Adrenal gland (tissue), 12 donors: ENCODE data around the gene SLC9A2. TPM values are rescaled to one million over a fixed set of nuclear protein-coding genes. Genes with fewer than 3 reads are reported as not detected.

Source experiments
- DNase-seq, 7 donors: peaks; one replicate each; pipeline ENCODE4 v3.0.0-alpha.2; 2019 to 2020
- H3K27ac ChIP-seq, 5 donors: fragments of 200-600 bp; sonication (generic) in 4 of 5; 1 replicate in 3 of 5; 2 replicates in 2 of 5; pipeline versions ENCODE4 v1.5.1 to v1.8.0; 2016 to 2020; ENCODE audit warnings: mild to moderate bottlenecking in 1 of 5
- H3K27me3 ChIP-seq: fragments of 200-600 bp; 2 replicates; pipeline ENCODE4 v1.8.0; 2021
- H3K36me3 ChIP-seq, 2 donors: fragments of 200-600 bp; replicated peaks in 1 of 2; 1 replicate in 1 of 2; 2 replicates in 1 of 2; pipeline versions ENCODE4 v1.5.1 to v1.8.0; 2018 to 2022
- H3K4me1 ChIP-seq, 2 donors: fragments of 200-600 bp; replicated peaks in 1 of 2; 1 replicate in 1 of 2; 2 replicates in 1 of 2; pipeline versions ENCODE4 v1.5.1 to v1.8.0; 2018 to 2021
- H3K4me3 ChIP-seq, 4 donors: fragments of 200-600 bp; sonication (generic) in 3 of 4; one replicate each; pipeline ENCODE4 v1.5.1; 2016 to 2018
- H3K9me3 ChIP-seq, 3 donors: fragments of 200-600 bp; sonication (generic) in 1 of 3; replicated peaks in 1 of 3; 1 replicate in 2 of 3; 2 replicates in 1 of 3; pipeline versions ENCODE4 v1.5.1 to v1.8.0; 2016 to 2021
- CTCF ChIP-seq, 6 experiments: fragments of 450-650 bp in 4 of 6; fragments of 200-600 bp in 2 of 6; sonication (generic) in 1 of 6; IDR thresholded peaks; 1 replicate in 5 of 6; 2 replicates in 1 of 6; pipeline versions ENCODE4 v1.5.1 to v1.8.0; 2016 to 2021; ENCODE audit warnings: antibody characterized with exemption in 6 of 6, mild to moderate bottlenecking in 2 of 6, moderate library complexity in 1 of 6
- POLR2A ChIP-seq, 2 donors: fragments of 450-650 bp; IDR thresholded peaks; one replicate each; pipeline ENCODE4 v1.6.1; 2017; ENCODE audit warnings: antibody characterized with exemption in 2 of 2, mild to moderate bottlenecking in 2 of 2, moderate library complexity in 1 of 2
- WGBS, 4 donors: extraction: QIAGEN DNeasy Blood & Tissue Kit in 2 of 4; methylation state at CpG; one replicate each; pipeline versions ENCODE4 v1.1.5 to v1.1.7; 2013 to 2017; 5-methylcytosine and 5-hydroxymethylcytosine counted together
- intact Hi-C, 2 donors: fragments of 100-400 bp; cut with DNase I; formaldehyde crosslinking; loops; one replicate each; pipeline versions ENCODE4 v1.14.1 to v1.15.0; 2022 to 2023
- polyA plus RNA-seq, 3 donors: library from polyadenylated mRNA; stranded (reverse); fragments of 200-250 nt in 2 of 3; fragments of 350-450 nt in 1 of 3; fragmentation: Illumina TruSeq in 1 of 3; extraction: RNeasy Lipid Tissue Mini Kit (QIAGEN cat#74804) in 1 of 3; gene quantifications; one replicate each; pipeline ENCODE4 v1.2.3, GENCODE V29; 2013 to 2014
- total RNA-seq, 9 donors: library from RNA; depleted of rRNA in 4 of 9; stranded (reverse); fragments of >200 nt in 4 of 9; fragments of 120-200 nt in 1 of 9; fragmentation: NEBNext Ultra II Directional in 1 of 9; extraction: Animal tissue kit (Norgen Biotek cat#: 25700) in 1 of 9; gene quantifications; one replicate each; pipeline versions ENCODE4 v1.1.0 to v1.2.4, GENCODE V29; 2013 to 2023
- donor health status: healthy with polysubstance abuse.
- donor health status: Bipolar disorder and iron deficiency.
- donor health status: DM: yes; HTN: yes; CAD: no.
- donor health status: DM: no; HTN: no; CAD: no.
- donor health status: DM: no; HTN: no; CAD: no.
- donor health status: DM: yes; HTN: yes; CAD: no.

SLC9A2 gene
- total and polyA plus RNA-seq, 12 donors = 0.03 to 2.1 (median 0.28) TPM; not detected in 2

DNA sequence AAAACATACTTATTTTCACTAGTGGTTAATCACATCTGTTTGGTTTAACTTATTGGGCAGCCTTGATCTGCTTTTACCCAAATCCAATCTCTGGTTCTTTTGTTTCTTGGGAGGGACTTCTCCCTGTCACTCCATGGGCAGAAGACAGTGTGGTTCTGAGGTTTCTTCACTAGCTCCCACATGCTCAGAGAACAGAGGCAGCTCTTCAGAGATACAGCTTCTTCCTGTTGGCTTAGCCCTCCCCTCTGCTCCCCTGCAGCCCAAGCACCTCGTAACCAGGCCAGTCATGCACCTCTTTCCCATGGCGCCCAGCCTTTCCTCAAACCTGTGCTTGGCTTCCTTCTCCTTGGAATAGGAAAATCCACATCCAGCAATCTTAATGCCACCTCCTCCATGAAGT is 32.8 kb downstream of the SLC9A2 start:
- 71 to 81% (median 77%) methylated on average over 2 of the region's 2 CpGs for WGBS, 4 donors
- no peaks in the 10 kb centered on the region for H3K9me3 ChIP-seq
- no peaks in the 10 kb centered on the region for H3K27me3 ChIP-seq
- TF ChIP-seq POLR2A (IDR thresholded peaks at IDR 0.05) = no peak
- no peak for TF ChIP-seq CTCF (IDR thresholded peaks at IDR 0.05)
- no peaks in the 10 kb centered on the region for H3K36me3 ChIP-seq
- intact Hi-C loops = no loop called here
- no peak overlapping the region for H3K4me3 ChIP-seq
- H3K27ac ChIP-seq = no peak overlapping the region
- H3K4me1 ChIP-seq = no peaks in the 10 kb centered on the region
- DNase-seq = no peak

DNA sequence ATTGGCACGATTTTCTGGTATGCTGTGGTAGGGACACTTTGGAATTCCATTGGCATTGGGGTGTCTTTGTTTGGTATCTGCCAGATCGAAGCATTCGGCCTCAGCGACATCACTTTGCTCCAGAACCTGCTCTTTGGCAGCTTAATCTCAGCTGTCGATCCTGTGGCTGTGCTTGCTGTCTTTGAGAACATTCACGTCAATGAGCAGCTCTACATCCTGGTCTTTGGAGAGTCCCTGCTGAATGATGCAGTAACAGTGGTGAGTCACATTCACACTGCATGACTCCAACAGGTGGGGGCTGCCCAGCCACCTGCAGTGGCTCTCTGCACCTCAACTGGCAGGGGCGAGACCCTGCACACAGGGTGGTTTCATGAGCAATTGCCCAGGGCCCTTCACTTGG is 38.4 kb downstream of the SLC9A2 start:
- no peaks in the 10 kb centered on the region for H3K27me3 ChIP-seq
- H3K36me3 ChIP-seq = no peaks in the 10 kb centered on the region
- no peak overlapping the region for H3K27ac ChIP-seq
- DNase-seq = no peak
- H3K4me1 ChIP-seq = no peaks in the 10 kb centered on the region
- intact Hi-C loops = no loop called here
- H3K4me3 ChIP-seq = no peak overlapping the region
- WGBS, 4 donors = 86 to 96% (median 88%) methylated on average over 5 to 7 of the region's 7 CpGs
- TF ChIP-seq POLR2A (IDR thresholded peaks at IDR 0.05) = no peak
- no peak for TF ChIP-seq CTCF (IDR thresholded peaks at IDR 0.05)
- H3K9me3 ChIP-seq = no peaks in the 10 kb centered on the region

GRCh38 chr2:102660070-102660469 is 40.7 kb downstream of the SLC9A2 start:
- H3K9me3 ChIP-seq = no peaks in the 10 kb centered on the region
- intact Hi-C loops = no loop called here
- WGBS, 4 donors = 73 to 87% (median 83%) methylated on average over 2 of the region's 2 CpGs
- no peak overlapping the region for H3K4me3 ChIP-seq
- DNase-seq = no peak
- no peaks in the 10 kb centered on the region for H3K36me3 ChIP-seq
- H3K4me1 ChIP-seq = no peaks in the 10 kb centered on the region
- no peak overlapping the region for H3K27ac ChIP-seq
- no peak for TF ChIP-seq POLR2A (IDR thresholded peaks at IDR 0.05)
- TF ChIP-seq CTCF (IDR thresholded peaks at IDR 0.05) = no peak
- H3K27me3 ChIP-seq = no peaks in the 10 kb centered on the region

GRCh38 chr2:102660574-102660973 is 41.2 kb downstream of the SLC9A2 start:
- H3K27ac ChIP-seq = no peak overlapping the region
- H3K4me3 ChIP-seq = no peak overlapping the region
- intact Hi-C loops = no loop called here
- H3K27me3 ChIP-seq = no peaks in the 10 kb centered on the region
- no peaks in the 10 kb centered on the region for H3K4me1 ChIP-seq
- 82 to 90% (median 88%) methylated on average over 6 of the region's 6 CpGs for WGBS, 4 donors
- TF ChIP-seq POLR2A (IDR thresholded peaks at IDR 0.05) = no peak
- no peak for TF ChIP-seq CTCF (IDR thresholded peaks at IDR 0.05)
- H3K9me3 ChIP-seq = no peaks in the 10 kb centered on the region
- H3K36me3 ChIP-seq = no peaks in the 10 kb centered on the region
- no peak for DNase-seq
